NCI-H526 treated with DMSO at 0.1 percent for 48 hours (cell line): Measurements from ENCODE around the gene EVI5L.
A peak's percentile ranks its signal among the peaks of the same experiment; 100 is the strongest.
"Not testable (repeated sequence)": the region's sequence is repeated elsewhere in the genome, so short reads cannot be mapped to it uniquely, and the experiment has no call there.

Experiments used
- DNase-seq: peaks from one replicate; lab custom pipeline; 2025; lab: John Stamatoyannopoulos, UW

EVI5L gene

DNA sequence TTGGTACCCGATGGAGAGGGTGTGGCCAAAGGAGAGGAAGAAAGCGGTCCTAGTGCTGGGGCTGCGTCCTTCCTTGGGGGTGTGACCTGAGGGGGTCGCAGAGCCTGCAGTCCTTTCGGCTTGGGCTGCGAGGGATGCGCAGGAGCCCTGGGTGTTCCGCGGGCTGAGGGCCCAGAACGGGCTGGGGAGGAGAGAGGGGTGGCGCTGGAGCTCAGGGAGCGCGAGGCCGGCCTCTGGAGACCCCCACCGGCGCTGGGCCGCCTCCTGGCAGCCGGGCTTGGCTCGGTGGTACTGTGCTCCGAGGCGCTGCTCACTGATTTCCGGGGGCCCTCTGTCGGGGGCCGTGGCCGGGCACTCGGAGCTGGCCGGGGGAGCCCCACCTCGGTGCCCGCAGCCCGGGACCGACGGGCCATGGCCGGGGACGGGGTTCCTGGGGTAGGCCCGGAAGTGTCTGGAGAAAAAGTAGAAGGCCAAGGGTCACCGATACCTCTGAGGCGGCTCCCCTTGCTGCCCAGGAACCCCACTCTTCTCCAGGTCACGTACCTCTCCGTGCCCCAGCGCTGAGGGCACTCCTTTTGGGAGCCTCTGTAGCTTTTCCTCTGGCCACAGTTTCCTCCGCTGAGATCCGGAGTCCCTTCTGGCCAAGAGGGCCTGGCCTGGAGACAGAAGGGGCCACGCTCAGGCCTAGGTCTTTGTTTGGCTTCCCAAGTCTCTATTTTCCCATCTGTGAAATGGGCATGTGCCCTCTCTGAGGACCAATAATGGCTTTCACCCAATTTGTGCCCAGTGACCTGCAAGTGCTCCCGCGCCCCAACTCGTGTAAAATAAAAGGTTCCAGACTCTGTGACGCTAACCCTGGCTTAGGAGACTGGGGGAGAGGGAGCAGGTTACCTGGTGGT is 42.5 kb downstream of the EVI5L start:
- no peak for DNase-seq

DNA sequence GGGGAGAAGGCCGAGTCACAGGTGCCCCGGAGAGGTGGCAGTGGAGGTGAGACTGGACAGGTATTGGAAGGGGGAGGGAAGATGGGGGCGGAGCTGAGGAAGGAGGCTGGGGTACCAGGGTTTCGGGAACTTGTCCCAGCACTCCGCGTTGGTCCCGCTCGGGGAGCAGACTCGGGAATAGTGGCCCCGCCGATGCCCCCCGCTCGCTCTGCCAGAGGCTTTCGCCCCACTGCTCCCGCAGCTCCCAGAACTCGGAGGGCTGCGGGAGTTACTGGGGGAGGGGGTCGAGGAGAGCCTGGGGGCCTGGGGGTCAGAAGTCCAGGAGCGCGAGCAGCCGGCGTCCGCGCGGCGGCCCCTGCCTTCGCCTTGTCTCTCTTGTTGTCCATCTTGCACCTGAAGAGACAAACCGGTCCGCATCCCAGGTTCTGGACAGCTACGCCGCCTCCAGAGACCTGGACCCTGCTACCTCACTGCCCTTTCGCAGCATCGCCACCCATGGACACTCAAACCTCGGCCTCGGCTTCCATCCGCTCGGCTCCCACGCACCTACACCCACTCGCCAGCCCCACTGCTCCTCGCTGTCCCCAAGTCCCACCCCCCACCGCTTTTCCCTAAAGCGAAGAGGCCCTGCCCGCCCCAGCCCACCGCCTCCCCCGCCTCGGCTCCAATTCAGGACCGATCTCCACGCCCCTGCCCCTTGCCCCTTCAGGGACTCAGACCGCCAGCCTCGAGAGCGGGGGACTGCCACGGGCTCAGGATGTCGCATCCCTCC is 43.5 kb downstream of the EVI5L start:
- no peak for DNase-seq

DNA sequence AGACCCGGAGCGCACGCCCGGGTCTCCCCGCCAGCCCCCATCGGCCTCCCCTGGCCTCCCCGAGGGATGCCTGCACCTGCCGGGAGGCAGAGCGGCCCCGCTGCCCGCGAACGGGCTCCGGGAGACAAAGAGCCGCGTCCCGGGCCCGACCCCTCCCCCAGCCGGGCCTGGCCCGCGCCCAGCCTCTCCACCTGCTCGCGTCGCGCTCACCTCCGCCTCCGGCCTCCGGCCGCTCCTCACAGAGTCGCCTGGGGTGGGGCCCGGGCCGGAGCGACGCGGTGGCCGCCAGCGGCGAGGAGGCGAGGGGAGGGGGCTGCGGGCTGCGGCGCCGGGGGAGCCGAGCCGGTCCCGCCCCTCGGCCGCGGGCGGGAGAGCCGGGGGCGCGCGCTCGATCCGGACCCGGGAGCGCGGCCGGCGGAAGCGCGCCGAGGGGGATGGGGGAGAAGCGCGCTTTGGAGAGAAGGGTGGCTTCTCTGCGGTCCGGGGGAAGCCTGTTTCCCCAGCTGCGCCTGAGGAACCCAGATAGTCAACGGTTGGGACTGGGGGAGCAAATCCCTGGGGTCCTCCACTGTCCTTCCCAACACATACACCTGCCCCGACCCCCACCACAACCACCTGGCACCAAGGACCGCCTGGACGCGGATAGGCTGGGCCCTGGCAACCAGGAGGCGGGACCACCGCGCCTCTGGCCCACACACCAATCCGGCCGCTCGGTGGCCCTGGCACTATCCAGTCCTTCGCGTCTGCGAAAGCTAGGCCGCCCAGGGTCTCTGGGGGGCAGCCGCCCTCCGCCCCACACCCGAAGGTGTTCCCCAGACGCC is 44.3 kb downstream of the EVI5L start, which contains the start of gene PRR36:
PRR36 (minus strand) TSS at position 315 of the 821 bp plus-strand sequence. CDS start 701 bp downstream, outside the sequence.
- peak; percentile 54 for DNase-seq

DNA sequence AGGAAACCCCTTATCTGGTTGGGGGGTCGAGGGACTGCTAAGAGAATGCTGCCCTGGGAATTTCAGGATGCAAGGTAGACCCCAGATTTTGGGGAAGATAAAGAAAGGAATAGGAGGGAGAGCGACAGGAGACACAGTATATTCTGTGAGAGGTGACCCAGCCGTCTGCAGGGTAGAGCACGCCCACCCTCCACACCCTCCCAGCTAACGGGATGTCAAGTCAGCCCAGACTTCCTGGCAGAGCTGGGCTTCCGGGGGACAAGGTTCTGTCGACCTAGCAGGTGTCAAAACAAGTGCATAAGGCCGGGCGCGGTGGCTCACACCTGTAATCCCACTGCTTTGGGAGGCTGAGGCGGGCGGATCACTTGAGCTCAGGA is 44.9 kb downstream of the EVI5L start:
- DNase-seq: no peak

DNA sequence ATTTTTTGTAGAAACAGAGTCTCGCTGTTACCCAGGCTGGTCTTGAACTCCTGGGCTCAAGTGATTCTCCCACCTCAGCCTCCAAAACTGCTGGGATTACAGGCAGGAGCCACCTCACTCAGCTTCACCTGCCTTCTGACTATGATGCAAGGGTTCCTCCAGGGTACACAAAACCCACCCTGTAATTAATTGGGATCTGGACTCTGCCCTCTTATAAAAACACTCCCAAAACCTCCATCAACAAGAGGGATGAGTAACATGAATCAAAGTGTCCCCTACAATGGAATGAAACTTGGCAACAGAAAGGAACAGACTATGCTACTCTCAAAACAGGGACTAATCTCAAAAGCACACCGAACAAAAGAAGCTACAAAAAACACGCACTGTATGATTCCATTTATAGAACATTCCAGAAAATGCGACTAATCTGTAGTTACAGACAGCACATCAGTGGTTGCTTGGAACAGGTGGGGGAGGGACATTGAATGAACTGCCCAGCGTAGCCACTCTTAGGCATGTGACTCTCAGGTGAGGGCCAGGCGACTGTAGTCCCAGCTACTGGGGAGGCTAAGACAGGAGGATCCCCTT is 47.3 kb downstream of the EVI5L start:
- no peak for DNase-seq

DNA sequence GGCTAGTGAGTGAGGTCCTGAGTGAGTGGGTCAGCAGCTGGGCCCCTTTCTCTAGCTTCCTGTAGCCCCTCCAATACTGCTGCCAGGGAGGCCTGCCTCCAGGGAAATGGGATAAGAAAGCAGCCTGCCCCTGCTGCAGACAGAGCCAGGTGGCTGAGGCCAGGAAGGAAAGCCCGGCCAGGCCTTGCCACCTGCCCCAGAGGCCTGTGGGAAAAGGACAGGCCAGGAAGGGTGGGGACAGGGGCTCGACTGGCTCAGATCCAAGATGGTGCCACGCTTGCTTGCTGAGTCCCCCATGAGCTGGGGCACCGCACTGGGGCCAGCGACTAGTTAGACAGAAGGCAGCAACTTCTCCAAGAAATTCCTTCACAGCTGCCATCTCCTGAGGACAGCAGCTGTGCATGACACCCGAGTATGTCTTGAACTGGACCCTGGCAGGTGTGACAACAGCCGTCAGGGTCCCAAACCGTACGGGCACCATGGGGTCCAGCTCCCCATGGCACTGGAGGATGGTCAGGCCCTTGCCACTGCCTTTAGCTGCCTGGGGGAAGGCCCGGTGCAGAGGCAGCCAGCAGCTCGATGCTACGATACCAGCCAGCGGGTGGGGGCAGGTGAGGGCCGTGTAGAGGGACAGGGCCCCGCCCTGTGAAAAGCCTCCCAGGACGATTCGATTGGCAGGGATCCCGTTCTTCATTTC is 49.2 kb downstream of the EVI5L start:
- DNase-seq: no peak

DNA sequence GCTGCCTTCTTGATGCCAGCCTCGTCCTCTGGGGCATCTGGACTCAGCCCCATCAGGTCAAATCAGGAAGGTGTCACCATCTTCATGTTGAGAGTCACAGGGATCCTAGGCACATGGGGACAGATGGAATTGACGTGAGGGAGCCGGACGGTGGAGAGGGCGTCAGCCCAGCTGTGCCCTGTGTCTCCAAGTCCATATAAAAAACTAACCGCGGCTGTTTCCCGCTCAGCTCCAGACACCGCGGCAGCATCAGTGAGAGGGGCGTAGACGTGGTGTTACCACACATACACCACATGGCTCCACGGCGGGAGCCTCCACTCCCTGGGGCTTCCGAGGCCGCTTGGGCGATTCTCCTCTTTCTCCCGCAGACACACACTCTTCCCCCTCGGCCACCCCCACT is 49.8 kb downstream of the EVI5L start:
- DNase-seq: no peak

DNA sequence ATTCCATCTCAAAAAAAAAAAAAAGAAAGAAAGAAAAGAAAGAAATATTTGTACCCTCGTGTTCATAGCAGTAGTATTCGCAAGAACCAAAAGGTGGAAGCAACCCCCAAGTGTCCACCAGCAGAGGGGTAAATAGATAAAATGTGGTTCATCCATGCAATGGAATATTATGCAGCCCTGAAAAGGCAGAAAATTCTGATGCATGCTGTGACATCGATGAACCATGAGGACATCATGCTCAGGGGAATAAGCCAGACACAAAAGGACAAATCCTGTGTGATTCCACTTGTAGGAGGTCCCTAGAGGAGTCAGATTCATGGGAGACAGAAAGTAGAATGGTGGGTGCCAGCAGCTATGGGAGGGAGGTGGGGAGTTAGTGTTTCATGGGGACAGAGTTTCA is 51.9 kb downstream of the EVI5L start:
- no peak for DNase-seq

DNA sequence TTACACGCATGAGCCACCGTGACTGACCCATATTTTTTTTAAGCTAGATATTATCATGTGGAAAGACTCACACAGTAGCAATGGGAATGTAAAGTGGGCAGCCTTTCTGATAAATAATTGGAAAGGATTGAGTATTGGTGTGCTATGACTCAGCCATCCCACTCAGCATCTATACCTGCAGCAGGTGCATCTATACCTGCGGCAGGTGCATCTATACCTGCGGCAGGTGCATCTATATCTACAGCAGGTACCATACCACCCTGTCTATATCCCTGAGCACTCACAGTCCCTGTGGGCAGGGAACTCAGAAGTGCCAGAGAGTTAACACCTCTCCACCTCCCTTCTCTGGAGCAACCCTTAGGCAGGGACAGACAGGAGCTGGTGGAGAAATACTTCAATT is 53.1 kb downstream of the EVI5L start:
- DNase-seq: no peak

DNA sequence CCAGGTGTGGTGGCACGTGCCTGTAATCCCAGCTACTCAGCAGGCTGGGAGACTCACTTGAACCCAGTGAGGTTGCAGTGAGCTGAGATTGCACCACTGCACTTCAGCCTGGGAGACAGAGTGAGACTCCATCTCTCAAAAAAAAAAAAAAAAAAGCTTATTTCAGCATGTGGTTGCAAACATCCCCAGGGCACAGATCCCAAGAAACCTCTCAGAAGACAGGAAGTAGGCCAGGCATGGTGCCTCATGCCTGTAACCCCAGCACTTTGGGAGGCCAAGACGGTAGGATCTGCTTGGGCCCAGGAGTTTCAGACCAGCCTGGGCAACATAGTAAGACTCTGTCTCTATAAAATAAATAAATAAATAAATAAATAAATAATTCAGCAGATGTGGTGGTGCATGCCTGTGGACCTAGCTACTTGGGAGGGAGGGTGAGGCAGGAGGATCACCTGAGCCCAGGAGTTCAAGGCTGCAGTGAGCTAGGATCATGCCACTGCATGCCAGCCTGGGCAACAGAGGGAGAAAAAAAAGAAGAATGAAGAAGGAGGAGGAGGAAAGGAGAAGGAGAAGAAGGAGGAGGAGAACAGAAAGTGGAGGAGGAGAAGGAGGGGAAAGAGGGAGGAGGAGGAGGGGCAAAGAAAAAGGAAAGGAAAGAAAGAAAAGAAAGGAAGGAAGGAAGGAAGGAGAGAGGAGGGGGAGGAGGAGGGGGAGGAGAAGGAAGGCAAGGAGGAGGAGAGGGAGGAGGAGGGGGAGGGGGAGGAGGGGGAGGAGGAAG is 54.0 kb downstream of the EVI5L start:
- DNase-seq: no peak

DNA sequence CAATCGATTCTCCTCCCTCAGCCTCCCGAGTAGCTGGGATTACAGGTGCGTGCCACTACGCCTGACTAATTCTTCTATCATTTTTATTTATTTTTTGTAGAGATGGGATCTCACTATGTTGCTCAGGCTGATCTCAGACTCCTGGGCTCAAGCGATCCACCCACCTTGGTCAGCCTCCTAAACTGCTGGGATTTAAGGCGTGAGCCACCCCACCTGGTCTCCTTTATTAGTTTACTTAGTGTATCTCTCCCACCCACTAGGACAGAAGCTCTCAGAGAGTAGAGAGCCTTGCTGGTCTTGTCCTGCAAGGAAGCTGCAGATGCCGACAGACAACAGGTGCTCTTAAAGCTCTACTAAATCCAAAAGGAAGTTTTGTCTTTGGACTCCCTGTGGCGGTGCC is 55.8 kb downstream of the EVI5L start:
- DNase-seq: no peak

DNA sequence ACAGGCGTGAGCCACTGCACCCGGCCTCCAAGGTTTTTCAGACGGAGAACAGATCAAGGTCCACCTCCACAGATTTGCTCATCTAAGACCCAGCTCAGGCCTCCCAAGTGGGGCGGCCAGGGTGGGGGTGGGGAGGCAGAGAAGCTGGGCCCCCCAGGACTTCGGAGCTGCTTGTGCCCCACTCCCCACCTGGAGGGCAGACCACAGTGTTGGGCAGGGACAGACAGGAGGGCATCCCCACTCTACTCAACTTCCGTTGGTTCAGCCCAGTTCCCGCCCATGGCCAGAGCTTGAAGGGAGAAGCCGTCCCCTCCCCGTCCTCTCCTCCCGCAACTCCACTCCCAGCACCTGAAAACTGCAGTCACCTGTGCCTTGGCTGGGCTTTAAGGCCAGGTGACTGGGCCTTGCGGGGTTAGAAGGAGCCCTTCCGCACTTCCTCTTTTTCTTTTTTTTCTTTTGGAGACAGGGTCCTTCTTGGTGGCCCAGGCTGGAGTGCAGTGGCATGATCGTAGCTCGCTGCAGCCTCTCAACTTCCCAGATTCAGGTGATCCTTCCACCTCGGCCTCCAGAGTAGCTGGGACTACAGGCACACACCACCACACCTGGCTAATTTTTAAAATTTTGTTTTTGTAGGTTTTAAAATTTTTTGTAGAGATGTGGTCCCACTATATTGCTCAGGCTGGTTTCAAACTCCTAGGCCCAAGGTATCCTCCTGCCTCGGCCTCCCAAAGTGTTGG is 57.6 kb downstream of the EVI5L start:
- no peak for DNase-seq

DNA sequence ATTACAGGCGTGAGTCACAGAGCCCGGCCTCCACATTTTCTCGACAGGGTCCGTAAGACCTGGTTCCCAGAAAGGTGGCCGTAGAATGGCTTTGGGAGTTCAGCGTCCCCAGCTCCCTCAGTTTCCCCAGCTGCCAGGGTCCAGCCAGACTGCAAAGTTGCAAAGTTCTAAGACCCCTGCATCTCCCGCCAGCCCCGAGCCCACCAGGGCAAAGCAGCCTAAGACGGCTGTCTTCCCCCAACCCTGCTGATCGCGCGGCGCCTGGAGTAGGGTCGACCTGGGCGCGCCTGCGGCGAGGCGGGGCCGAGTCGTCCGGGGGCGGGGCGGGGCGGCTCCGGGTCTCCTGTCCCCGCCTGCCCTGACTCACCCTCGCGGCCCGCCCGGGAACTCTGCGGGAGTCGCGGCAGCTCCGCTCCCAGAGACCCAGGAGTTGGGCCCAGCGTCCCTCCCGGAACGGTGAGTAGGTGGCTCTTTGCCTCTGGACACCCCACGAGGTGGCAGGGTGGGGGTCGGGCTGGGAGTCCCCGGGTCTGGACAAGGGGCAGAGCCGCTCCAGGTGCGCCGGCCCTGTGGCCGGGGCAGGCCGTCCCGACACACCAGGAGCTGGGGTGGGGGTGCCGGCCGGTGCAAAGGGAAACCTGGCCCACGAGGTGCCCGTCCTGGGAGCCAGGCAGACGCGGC is 58.3 kb downstream of the EVI5L start, which contains the start of gene LRRC8E:
LRRC8E (plus strand) TSS at position 366 of the 681 bp plus-strand sequence. CDS start 7,094 bp downstream, outside the sequence.
- DNase-seq: no peak

DNA sequence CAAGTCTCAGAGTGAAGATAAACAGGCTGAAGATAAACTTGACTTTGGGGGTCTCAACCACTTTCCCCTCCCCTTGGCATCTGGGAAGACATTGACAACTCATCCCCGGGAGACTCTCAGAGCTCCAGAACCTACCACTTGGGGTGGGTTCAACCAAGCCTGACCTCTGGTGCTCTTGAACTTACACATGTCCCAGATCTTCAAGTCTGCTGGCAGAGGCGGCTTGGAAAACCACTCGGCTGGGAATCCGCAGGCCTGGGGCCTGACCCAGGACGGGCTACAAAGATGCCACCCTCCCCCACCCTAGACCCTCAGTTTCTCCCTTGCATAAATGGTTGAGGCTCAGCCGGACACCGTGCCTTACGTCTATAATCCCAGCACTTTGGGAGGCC is 58.8 kb downstream of the EVI5L start:
- DNase-seq: no peak

DNA sequence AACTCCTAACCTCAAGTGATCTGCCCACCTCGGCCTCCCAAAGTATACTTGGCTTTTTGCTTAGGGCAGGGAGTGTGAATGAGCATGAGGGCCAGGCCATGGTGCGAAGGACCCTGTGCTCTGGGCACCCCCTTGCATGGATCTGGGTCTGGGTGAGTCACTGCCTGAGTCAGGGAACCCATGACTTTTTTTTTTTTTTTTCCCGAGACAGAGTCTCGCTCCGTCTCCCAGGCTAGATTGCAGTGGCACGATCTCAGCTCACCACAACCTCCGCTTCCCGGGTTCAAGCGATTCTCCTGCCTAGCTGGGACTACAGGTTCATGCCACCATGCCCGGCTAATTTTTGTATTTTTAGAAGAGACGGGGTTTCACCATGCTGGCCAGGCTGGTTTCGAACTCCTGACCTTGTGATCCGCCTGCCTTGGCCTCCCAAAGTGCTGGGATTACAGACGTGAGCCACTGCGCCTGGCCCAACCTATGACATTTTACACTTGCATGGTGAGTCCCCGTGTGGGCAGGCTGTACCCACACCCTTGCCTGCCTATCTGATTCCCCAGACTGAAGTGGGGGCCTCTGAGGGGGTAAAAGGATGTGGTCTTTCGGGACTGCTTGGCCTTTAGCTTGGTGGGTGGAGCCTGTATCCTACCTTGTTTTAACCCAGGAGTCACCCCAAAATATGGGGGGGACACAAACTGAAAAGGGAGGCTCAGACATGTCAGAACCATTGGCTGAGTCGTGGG is 63.5 kb downstream of the EVI5L start:
- DNase-seq: not testable (repeated sequence)

DNA sequence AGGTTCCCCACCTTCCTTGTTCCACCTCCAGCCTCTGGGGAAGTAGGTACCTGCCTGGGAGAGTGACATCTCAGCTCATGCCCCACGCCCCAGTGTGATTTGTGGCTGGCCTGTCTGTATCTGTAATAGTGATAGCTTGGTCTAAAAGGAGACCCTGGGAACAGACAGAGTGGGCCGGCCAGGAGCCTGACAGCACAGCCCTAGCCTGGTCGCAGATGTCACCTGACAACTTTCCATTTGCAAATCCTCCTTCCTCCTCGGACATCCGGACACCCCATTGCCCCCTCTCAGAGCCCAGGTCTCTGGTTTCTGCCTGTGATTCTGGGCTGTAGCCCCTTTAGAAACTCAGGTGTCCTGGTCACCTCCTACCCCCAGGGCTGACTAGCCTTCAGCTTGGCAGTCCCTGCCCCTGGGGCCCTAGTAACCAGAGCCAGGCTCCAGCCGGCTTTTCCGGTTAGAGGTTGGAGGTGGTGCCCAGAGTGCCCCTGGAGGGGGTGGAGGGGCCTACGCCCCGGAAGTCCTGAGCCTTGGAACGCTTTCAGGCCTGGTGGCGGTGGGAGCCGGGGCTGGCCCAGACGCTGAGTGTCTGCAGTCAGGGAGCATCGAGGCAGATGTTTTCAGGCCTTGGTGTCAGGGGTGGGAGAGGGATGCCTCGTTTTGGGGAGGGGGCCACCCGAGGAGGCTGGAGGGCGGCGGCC is 64.7 kb downstream of the EVI5L start:
- DNase-seq: no peak

DNA sequence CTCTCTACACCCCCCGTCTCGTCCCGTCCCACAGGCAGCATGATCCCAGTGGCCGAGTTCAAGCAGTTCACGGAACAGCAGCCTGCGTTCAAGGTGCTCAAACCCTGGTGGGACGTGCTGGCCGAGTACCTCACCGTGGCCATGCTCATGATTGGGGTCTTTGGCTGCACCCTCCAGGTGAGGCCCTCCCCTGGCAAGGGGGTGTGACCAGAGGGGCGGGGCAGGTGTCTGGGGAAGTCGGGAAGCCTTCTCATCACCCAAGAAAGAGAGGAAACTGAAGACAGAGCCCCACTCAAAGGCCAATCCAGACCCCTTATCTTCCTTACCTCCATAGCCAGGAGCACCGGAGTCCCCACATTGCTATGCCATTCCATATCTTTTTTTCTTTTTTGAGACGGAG is 65.5 kb downstream of the EVI5L start:
- DNase-seq: no peak

DNA sequence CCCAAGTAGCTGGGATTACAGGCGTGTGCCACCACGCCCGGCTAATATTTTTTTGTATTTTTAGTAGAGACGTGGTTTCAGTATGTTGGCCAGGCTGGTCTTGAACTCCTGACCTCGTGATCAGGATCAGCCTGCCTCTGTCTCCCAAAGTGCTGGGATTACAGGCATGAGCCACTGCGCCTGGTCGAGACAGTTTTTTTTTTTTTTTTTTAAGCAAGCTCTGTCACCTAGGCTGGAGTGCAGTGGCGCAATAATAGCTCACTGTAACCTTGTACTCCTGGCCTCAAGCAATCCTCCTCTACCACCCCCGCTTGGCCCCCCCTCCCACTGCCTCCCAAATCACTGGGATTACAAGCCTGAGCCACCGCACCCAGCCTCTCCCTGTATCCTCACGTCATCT is 67.3 kb downstream of the EVI5L start:
- no peak for DNase-seq
